Hepatocyte (in vitro differentiated cells): ENCODE results near the gene PAXX. TPM values are rescaled to one million over a fixed set of nuclear protein-coding genes. Genes with fewer than 3 reads are reported as not detected.
A peak's percentile ranks its signal among the peaks of the same experiment; 100 is the strongest.

Experiments used
- DNase-seq: peaks from one replicate; pipeline ENCODE4 v3.0.0-alpha.2; 2016; ENCODE audit warnings: low spot score
- H2AFZ ChIP-seq: fragments of 200-600 bp; sonication (generic); 2 replicates; pipeline ENCODE4 v1.6.0; 2016; ENCODE audit warnings: antibody characterized with exemption, mild to moderate bottlenecking
- H3K27ac ChIP-seq: fragments of 200-600 bp; sonication (generic); 2 replicates; pipeline ENCODE4 v1.5.1; 2016; ENCODE audit warnings: mild to moderate bottlenecking
- H3K27me3 ChIP-seq: fragments of 200-600 bp; sonication (generic); 2 replicates; pipeline ENCODE4 v1.6.1; 2016
- H3K36me3 ChIP-seq: fragments of 200-600 bp; sonication (generic); replicated peaks from 2 replicates; pipeline ENCODE4 v1.5.1; 2016; ENCODE audit warnings: low read depth; ENCODE audit not compliant: insufficient read depth
- H3K4me1 ChIP-seq: fragments of 200-600 bp; sonication (generic); 2 replicates; pipeline ENCODE4 v1.5.1; 2016; ENCODE audit warnings: mild to moderate bottlenecking, moderate library complexity; ENCODE audit not compliant: insufficient read depth
- H3K4me2 ChIP-seq: fragments of 200-600 bp; sonication (generic); 2 replicates; pipeline ENCODE4 v1.6.0; 2016
- H3K4me3 ChIP-seq: fragments of 200-600 bp; sonication (generic); 2 replicates; pipeline ENCODE4 v1.5.1; 2016; ENCODE audit warnings: mild to moderate bottlenecking
- H3K79me2 ChIP-seq: fragments of 200-600 bp; sonication (generic); 2 replicates; pipeline ENCODE4 v1.6.0; 2017; ENCODE audit warnings: mild to moderate bottlenecking
- H3K9me2 ChIP-seq: fragments of 200-600 bp; sonication (generic); replicated peaks from 2 replicates; pipeline ENCODE4 v1.6.0; 2017; ENCODE audit warnings: mild to moderate bottlenecking; ENCODE audit not compliant: insufficient read depth
- H3K9me3 ChIP-seq: fragments of 200-600 bp; sonication (generic); 2 replicates; pipeline ENCODE4 v1.5.1; 2016; ENCODE audit warnings: low read depth, mild to moderate bottlenecking
- H4K20me1 ChIP-seq: fragments of 200-600 bp; sonication (generic); 2 replicates; pipeline ENCODE4 v1.6.0; 2016; ENCODE audit warnings: mild to moderate bottlenecking; ENCODE audit not compliant: insufficient read depth, poor library complexity, severe bottlenecking
- EZH2 ChIP-seq: fragments of 200-600 bp; sonication (generic); IDR thresholded peaks from 2 replicates; pipeline ENCODE4 v1.6.1; 2016; ENCODE audit warnings: antibody characterized with exemption, mild to moderate bottlenecking, borderline replicate concordance
- EZH2phosphoT487 ChIP-seq: fragments of 200-600 bp; sonication (generic); IDR thresholded peaks from one replicate; pipeline ENCODE4 v1.6.1; 2018; ENCODE audit warnings: antibody characterized with exemption, mild to moderate bottlenecking, low read depth, moderate library complexity; ENCODE audit not compliant: unreplicated experiment, severe bottlenecking
- WGBS: methylation state at CpG from one replicate; pipeline ENCODE4 v1.1.6; 2016; ENCODE audit warnings: low lambda C conversion rate; ENCODE audit errors: missing lambda C conversion rate; 5-methylcytosine and 5-hydroxymethylcytosine counted together
- polyA plus RNA-seq: library from polyadenylated mRNA; unstranded; fragments of >200 nt; fragmentation: Nextera tagmentation; extraction: Ambion mirVana; gene quantifications from 2 replicates; pipeline ENCODE4 v1.2.1, GENCODE V29; 2016
- total RNA-seq: library from RNA; depleted of rRNA; stranded (reverse); fragments of >200 nt; gene quantifications from 2 replicates; pipeline ENCODE4 v1.2.3, GENCODE V29; 2014
- TF ChIP-seq, protein P1 (sequence below): fragments of 200-600 bp; sonication (generic); IDR thresholded peaks from 2 replicates; pipeline ENCODE4 v1.5.1; 2016; ENCODE audit warnings: antibody characterized with exemption, mild to moderate bottlenecking; ENCODE audit not compliant: poor library complexity

The PAXX gene
- total and polyA plus RNA-seq, 2 experiments from 2014 or later = 39.5 to 89.5 TPM

DNA sequence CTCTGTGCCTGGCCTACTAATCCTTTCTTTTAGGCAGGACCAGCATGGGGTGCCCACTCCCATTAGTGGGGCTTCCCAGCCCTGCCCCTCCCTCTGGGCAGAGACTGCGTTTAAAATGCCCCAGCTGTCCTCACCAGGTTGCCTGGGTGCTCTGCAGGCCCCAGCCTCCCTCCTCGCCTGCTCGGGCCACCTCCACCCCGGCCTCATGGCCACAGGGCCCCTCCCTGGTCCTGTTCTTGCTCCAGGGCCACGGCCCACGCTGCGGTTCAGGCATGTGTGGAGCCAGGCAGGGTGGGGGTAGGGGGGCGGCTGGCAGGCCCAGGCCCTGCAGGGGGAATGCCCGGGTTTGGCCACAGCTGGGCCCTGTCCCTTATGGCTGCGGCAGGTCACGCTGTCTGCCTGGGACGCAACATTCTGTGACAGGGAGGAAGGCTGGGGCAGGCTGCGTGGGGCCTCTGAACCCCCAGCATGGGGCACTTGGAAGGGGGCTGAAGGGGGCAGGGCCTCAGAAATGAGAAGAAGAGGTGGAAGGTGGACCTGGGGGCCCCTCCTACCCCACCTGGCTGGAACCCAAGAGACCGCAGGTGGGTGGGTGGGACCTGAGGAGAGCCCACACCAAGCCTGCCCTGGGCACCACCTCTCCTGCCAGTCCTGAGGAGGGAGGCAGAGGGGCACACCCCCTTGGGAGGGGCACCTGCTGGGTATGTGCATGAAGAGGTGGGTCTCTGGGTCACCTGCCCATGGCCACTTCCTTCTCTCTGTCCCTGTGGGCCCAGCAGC, 40.5 kb upstream of the PAXX start, which contains the start of gene LCN12:
Gene LCN12, plus strand, starts transcription at position 733 of the 780 bp plus-strand sequence. CDS start 55 bp downstream, outside the sequence.
- no peak within 1 kb of the TSS for H3K27ac ChIP-seq
- no peak for DNase-seq

DNA sequence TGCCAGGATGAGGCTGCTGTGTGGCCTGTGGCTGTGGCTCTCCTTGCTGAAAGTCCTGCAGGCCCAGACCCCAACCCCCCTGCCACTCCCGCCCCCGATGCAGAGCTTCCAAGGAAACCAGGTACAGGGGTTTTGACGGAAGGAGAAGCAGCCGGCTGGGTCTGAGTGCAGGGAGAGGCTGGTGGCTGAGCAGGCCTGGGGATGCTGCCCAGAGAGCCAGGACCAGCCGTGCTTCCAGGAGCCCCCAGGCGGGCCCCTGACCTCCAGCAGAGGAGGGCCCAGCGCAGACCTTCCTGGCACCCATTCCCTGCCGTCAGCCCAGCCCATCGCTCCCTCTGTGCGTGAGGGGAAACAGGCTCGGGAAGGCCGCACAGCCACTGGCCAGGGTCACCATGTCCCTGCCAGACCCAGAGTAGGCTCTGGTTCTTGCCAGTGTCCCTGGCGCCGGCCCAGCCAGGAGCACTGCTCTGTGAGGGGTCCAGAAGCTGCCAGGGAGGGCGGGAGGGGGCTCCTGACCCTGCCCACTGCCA, 39.8 kb upstream of the PAXX start:
- Histone ChIP-seq H3K36me3 (no peaks in the 10 kb centered on the region), H2AFZ (no peak overlapping the region), H3K27me3 (no peaks in the 10 kb centered on the region), H3K9me2 (no peaks in the 10 kb centered on the region), H3K4me1 (peaks cover 8% of the 10 kb centered on the region), H3K79me2 (peaks cover 3% of the 10 kb centered on the region), H3K4me2 (no peak overlapping the region), H3K9me3 (no peaks in the 10 kb centered on the region), H3K27ac (no peak overlapping the region), H4K20me1 (no peaks in the 10 kb centered on the region), H3K4me3 (no peak overlapping the region)
- WGBS = 81% methylated on average over 12 of the region's 15 CpGs
- DNase-seq = no peak
- TF ChIP-seq EZH2 (no peak), EZH2phosphoT487 (no peak)
- TF ChIP-seq, protein P1, sequence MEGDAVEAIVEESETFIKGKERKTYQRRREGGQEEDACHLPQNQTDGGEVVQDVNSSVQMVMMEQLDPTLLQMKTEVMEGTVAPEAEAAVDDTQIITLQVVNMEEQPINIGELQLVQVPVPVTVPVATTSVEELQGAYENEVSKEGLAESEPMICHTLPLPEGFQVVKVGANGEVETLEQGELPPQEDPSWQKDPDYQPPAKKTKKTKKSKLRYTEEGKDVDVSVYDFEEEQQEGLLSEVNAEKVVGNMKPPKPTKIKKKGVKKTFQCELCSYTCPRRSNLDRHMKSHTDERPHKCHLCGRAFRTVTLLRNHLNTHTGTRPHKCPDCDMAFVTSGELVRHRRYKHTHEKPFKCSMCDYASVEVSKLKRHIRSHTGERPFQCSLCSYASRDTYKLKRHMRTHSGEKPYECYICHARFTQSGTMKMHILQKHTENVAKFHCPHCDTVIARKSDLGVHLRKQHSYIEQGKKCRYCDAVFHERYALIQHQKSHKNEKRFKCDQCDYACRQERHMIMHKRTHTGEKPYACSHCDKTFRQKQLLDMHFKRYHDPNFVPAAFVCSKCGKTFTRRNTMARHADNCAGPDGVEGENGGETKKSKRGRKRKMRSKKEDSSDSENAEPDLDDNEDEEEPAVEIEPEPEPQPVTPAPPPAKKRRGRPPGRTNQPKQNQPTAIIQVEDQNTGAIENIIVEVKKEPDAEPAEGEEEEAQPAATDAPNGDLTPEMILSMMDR = no peak

More for the DNA sequence above, 40.5 kb upstream of the PAXX start, which contains the start of gene LCN12:
- Histone ChIP-seq H3K9me2 (no peaks in the 10 kb centered on the region), H3K79me2 (peaks cover 3% of the 10 kb centered on the region), H3K9me3 (no peaks in the 10 kb centered on the region), H4K20me1 (no peaks in the 10 kb centered on the region), H3K36me3 (no peaks in the 10 kb centered on the region), H3K4me2 (peak within 1 kb of the TSS; percentile 94), H3K27me3 (no peaks in the 10 kb centered on the region), H2AFZ (no peak within 1 kb of the TSS), H3K4me3 (no peak within 1 kb of the TSS), H3K4me1 (peaks cover 8% of the 10 kb centered on the region)
- TF ChIP-seq, protein P1 = no peak
- no peak for TF ChIP-seq EZH2phosphoT487
- no peak for TF ChIP-seq EZH2
- 84% methylated on average over 8 of the region's 14 CpGs for WGBS

DNA sequence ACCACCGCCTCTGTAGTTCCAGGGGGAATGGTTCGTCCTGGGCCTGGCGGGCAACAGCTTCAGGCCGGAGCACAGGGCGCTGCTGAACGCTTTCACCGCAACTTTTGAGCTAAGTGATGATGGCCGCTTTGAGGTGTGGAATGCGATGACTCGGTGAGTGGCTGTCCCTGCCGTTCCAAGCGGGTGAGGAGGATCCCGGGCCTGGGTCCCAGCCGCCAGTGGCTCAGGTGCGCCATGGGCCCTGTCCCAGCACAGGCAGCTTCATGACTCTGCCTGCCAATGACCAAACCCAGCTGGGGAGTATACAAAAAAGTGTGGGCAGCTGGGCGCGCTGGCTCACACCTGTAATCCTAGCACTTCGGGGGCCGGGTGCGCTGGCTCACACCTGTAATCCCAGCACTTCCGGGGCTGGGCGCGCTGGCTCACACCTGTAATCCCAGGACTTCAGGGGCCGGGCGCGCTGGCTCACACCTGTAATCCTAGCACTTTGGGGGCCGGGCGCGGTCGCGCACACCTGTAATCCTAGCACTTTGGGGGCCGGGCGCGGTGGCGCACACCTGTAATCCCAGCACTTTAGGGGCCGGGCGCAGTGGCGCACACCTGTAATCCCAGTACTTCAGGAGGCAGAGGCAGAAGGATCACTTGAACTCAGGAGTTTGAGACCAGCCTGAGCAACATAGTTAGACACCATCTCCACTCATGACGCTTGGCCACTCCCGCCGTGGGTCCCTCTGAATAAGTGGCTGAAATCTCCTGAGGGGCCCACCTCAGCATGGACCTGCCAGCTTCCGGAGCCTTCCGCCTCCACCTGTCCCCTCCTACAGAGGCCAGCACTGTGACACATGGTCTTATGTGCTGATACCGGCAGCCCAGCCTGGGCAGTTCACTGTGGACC, 39.1 kb upstream of the PAXX start:
- no peaks in the 10 kb centered on the region for H3K36me3 ChIP-seq
- TF ChIP-seq, protein P1 = no peak
- no peak for TF ChIP-seq EZH2
- no peak for TF ChIP-seq EZH2phosphoT487
- WGBS = 92% methylated on average over 34 of the region's 44 CpGs

More for the DNA sequence above, 39.1 kb upstream of the PAXX start:
- Histone ChIP-seq H2AFZ (no peak overlapping the region), H4K20me1 (no peaks in the 10 kb centered on the region), H3K79me2 (peaks cover 3% of the 10 kb centered on the region), H3K9me2 (no peaks in the 10 kb centered on the region), H3K27me3 (no peaks in the 10 kb centered on the region), H3K9me3 (no peaks in the 10 kb centered on the region), H3K4me1 (peaks cover 8% of the 10 kb centered on the region), H3K27ac (no peak overlapping the region), H3K4me3 (no peak overlapping the region), H3K4me2 (no peak overlapping the region)
- no peak for DNase-seq
